ENCODE results near the gene NFKBIE.

GRCh38 chr6:44220913-44221290, 44.4 kb downstream of the NFKBIE start:
- TF ChIP-seq CTCF (IDR thresholded peaks at IDR 0.05; ENCODE audit: insufficient read depth, low read length), result no peak
- TF ChIP-seq POLR2AphosphoS5 (IDR thresholded peaks at IDR 0.05; ENCODE audit: low read depth), result no peak
- no peak for TF ChIP-seq GABPA (IDR thresholded peaks at IDR 0.05; ENCODE audit: low read depth)
- TF ChIP-seq REST (IDR thresholded peaks at IDR 0.05; ENCODE audit: insufficient replicate concordance, low read depth), result no peak
- no peak for TF ChIP-seq SPI1 (IDR thresholded peaks at IDR 0.05; ENCODE audit: borderline replicate concordance, low read depth)

Data from HL-60 (cell line).